Activated B cell treated with CpG ODN at 0.5 μM for 24 hours (primary cell): ENCODE data around the gene ALK. TPM values are rescaled to one million over a fixed set of nuclear protein-coding genes. Genes with fewer than 3 reads are reported as not detected.

Experiments used
- ATAC-seq: fragments of 200-7000 bp; cut with Tn5 transposase; one replicate; pipeline ENCODE4 v1.10.0; 2021; ENCODE audit warnings: low read depth, mild to moderate bottlenecking, moderate library complexity
- CTCF ChIA-PET: fragments of 350-600 bp; sonication (Branson Sonifier 250); formaldehyde crosslinking; loops from one replicate; lab custom pipeline; 2021; ENCODE audit warnings: antibody characterized with exemption; lab: Charles Lee
- POLR2A ChIA-PET: fragments of 350-600 bp; sonication (Branson Sonifier 250); formaldehyde crosslinking; loops from one replicate; lab custom pipeline; 2021; ENCODE audit warnings: antibody characterized with exemption; lab: Charles Lee
- DNase-seq: peaks from one replicate; pipeline ENCODE4 v3.0.0; 2022
- H3K27ac Mint-ChIP-seq: one replicate; pipeline ENCODE4 v1.8.0; 2020; ENCODE audit warnings: mixed read lengths
- H3K27me3 Mint-ChIP-seq: one replicate; pipeline ENCODE4 v1.8.0; 2021; ENCODE audit warnings: mixed read lengths
- H3K36me3 Mint-ChIP-seq: one replicate; pipeline ENCODE4 v1.8.0; 2021; ENCODE audit warnings: low read depth, mixed read lengths
- H3K4me1 Mint-ChIP-seq: one replicate; pipeline ENCODE4 v1.8.0; 2021; ENCODE audit warnings: mixed read lengths
- H3K4me3 Mint-ChIP-seq: one replicate; pipeline ENCODE4 v1.8.0; 2020; ENCODE audit warnings: mild to moderate bottlenecking, mixed read lengths
- H3K9me3 Mint-ChIP-seq: one replicate; pipeline ENCODE4 v1.8.0; 2020; ENCODE audit warnings: mixed read lengths
- CTCF ChIP-seq: fragments of 200-600 bp; IDR thresholded peaks from one replicate; pipeline ENCODE4 v1.8.0; 2022; ENCODE audit warnings: antibody characterized with exemption, mild to moderate bottlenecking
- intact Hi-C: fragments of 100-400 bp; cut with micrococcal nuclease; formaldehyde crosslinking; loops from one replicate; pipeline ENCODE4 v1.15.1; 2024
- total RNA-seq: library from RNA; stranded (reverse); gene quantifications from 2 replicates; pipeline ENCODE4 v1.2.3, GENCODE V29; 2022

ALK gene
- total RNA-seq, 1 donor from 2014 or later = not detected

GRCh38 chr2:29848566-29849310, 72.6 kb downstream of the ALK start:
- Mint-ChIP-seq H3K9me3 (peaks cover 12% of the 10 kb centered on the region), H3K4me3 (no peak overlapping the region), H3K4me1 (no peaks in the 10 kb centered on the region), H3K27ac (no peak overlapping the region), H3K27me3 (peaks cover 21% of the 10 kb centered on the region), H3K36me3 (no peaks in the 10 kb centered on the region)
- CTCF ChIA-PET = no interaction called here
- POLR2A ChIA-PET = no interaction called here
- DNase-seq = no peak
- no peak for ATAC-seq
- no peak for TF ChIP-seq CTCF
- intact Hi-C loops = no loop called here

- H3K27ac Mint-ChIP-seq = no peak overlapping the region
- no peak overlapping the region for H3K4me3 Mint-ChIP-seq
- DNase-seq = no peak
- peaks cover 17% of the 10 kb centered on the region for H3K27me3 Mint-ChIP-seq
- ATAC-seq = no peak
- TF ChIP-seq CTCF = no peak
- H3K36me3 Mint-ChIP-seq = no peaks in the 10 kb centered on the region
- peaks cover 6% of the 10 kb centered on the region for H3K9me3 Mint-ChIP-seq
- POLR2A ChIA-PET = no interaction called here
- CTCF ChIA-PET = no interaction called here
- intact Hi-C loops = no loop called here
- no peaks in the 10 kb centered on the region for H3K4me1 Mint-ChIP-seq
Observed at GRCh38 chr2:29847886-29848285, 73.5 kb downstream of the ALK start.

- Mint-ChIP-seq H3K27me3 (peaks cover 20% of the 10 kb centered on the region), H3K36me3 (no peaks in the 10 kb centered on the region), H3K27ac (no peak overlapping the region), H3K4me1 (peaks cover 1% of the 10 kb centered on the region), H3K9me3 (no peaks in the 10 kb centered on the region), H3K4me3 (no peak overlapping the region)
- intact Hi-C loops = no loop called here
- POLR2A ChIA-PET = no interaction called here
- no peak for ATAC-seq
- no peak for DNase-seq
- no peak for TF ChIP-seq CTCF
- CTCF ChIA-PET = no interaction called here
Observed at GRCh38 chr2:29844713-29845326, 76.6 kb downstream of the ALK start.

GRCh38 chr2:29841386-29842004, 79.9 kb downstream of the ALK start:
- no peak for TF ChIP-seq CTCF
- Mint-ChIP-seq H3K36me3 (no peaks in the 10 kb centered on the region), H3K4me3 (no peak overlapping the region), H3K4me1 (peaks cover 1% of the 10 kb centered on the region), H3K9me3 (peaks cover 10% of the 10 kb centered on the region), H3K27ac (no peak overlapping the region), H3K27me3 (peaks cover 9% of the 10 kb centered on the region)
- DNase-seq = no peak
- intact Hi-C loops = loop anchor here (2.0 kb wide), 1 partner anchor 533 kb away; no protein-coding TSS in a partner anchor
- no peak for ATAC-seq
- CTCF ChIA-PET = interaction anchor here (1.0 kb wide), 1 partner anchor 1021 kb away, joined by 4 read pairs; no protein-coding TSS in a partner anchor
- POLR2A ChIA-PET = no interaction called here

- ATAC-seq (no peak), DNase-seq (no peak)
- H3K9me3 Mint-ChIP-seq = peaks cover 18% of the 10 kb centered on the region
- no peak overlapping the region for H3K4me3 Mint-ChIP-seq
- no peak for TF ChIP-seq CTCF
- H3K4me1 Mint-ChIP-seq = peaks cover 1% of the 10 kb centered on the region
- POLR2A ChIA-PET = no interaction called here
- H3K36me3 Mint-ChIP-seq = no peaks in the 10 kb centered on the region
- intact Hi-C loops = no loop called here
- peaks cover 3% of the 10 kb centered on the region for H3K27me3 Mint-ChIP-seq
- CTCF ChIA-PET = no interaction called here
- H3K27ac Mint-ChIP-seq = no peak overlapping the region
Observed at GRCh38 chr2:29839306-29839705, 82.1 kb downstream of the ALK start.
